ENCODE data around the gene RPL38.

DNA sequence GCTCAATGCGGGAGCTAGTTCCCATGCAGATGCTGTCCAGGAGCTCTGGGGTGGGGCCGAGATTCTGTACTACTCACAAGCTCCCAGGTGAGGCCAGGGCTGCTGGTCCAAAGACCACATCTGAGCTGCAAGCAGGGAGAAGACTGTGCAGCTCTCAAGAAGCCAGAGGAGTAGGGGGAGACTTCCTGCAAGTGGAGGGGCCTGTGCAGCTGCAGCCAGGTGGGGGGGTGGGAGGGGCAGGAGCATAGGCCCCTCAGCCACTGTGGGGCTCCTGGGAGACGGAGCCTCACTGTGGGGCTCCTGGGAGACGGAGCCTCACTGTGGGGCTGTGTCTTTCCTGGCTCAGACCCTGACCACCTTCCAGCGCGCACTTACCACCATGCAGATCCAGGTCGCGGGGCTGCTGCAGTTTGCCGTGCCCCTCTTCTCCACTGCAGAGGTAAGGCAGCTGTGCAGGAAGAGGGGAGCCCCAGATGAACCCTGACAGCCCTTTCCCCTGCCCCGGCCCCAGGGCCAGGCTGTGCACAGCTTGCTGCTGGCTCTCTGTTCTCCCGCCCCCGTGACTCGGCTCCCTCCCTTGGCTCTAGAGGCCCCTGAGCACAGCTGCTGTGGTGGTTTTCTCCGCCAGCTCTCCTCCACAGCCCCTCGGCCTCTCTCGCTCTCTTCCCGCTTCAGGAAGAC, 46.3 kb downstream of the RPL38 start:
- TF ChIP-seq CTCF (conservative IDR thresholded peaks at IDR 0.05 in 1 of 2, IDR thresholded peaks at IDR 0.05 in 1 of 2; ENCODE audit: low read depth in 1 of 2, low read length in 2 of 2) (no peak), EZH2 (IDR thresholded peaks at IDR 0.05; ENCODE audit: low read length, missing control alignments) (no peak)
